Stimulated activated naive CD8-positive, alpha-beta T cell treated with anti-CD3 and anti-CD28 coated beads, Interleukin-15, Interleukin-2, amounts not matched to agents 100 U/mL and 50 U/mL, for 24 hours (primary cell): Measurements from ENCODE around the gene NEDD4L.
"Not testable (repeated sequence)": the region's sequence is repeated elsewhere in the genome, so short reads cannot be mapped to it uniquely, and the experiment has no call there.

ENCODE experiments used
- ATAC-seq: fragments of 150-1000 bp; cut with Tn5 transposase; one replicate; pipeline ENCODE4 v1.10.0; 2021
- DNase-seq: peaks from one replicate; pipeline ENCODE4 v3.0.0; 2021

The NEDD4L gene

DNA sequence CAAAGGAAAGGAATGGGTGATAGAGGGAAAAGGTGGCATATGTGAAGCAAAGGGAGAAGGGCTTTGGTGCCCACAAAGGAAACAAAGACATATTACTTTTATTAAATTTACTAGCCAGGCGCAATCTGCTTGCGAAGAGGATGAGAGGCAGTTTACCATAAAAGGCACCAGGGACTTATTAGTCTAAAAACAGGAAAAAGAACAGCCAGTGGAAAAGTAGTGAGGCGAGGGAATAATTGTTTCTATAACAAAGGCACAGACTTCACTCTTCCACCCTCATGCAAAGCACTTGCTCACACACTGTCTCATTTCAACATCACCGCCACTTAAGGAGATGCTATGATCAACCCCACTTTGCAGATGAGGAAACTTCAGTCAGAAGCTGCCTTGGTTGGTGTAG, 374.3 kb downstream of the NEDD4L start:
- ATAC-seq (no peak), DNase-seq (no peak)

- ATAC-seq (no peak), DNase-seq (no peak)
Measured at GRCh38 chr18:58419587-58420199, 375.7 kb downstream of the NEDD4L start.

- ATAC-seq, result no peak
- DNase-seq, result no peak
Measured at GRCh38 chr18:58426611-58427010, 382.6 kb downstream of the NEDD4L start.

DNA sequence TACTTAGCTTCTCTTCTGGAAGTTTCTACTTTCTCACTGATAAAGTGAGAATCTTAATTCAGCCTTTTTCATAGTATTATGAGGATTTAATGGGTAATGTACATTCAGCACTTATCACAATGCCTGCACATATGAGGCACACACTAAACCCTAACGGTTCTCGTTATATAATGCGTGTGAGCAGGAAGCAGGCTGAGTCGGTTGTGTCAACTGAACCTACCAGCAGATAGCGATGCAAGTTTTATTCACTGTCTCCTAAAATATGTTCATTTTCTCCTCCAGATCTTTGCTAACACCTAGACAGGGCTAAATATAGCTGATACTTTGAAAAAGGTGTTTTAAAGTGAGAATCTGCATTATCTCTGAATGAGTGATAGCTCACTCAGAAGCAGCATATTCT, 383.3 kb downstream of the NEDD4L start:
- DNase-seq (no peak), ATAC-seq (no peak)

DNA sequence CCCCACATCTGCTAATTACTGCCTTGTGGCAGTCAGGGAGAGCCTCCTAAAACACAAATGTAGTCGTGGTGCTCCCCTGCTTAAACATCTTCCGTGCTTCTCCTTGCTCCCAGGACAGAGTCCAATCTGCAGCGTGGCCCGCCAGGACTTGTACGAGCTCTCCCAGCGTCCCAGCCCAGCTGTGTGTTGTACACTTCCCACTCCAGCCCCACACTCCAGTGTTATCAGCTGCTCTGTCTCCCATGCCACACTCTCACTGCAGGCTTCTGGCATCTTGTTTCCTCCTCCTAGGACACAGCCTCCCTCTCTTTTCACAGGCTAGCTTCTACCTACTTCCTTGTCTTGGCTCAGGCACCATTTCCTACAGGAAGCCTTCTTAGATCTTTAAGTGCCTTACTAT, 385.4 kb downstream of the NEDD4L start:
- ATAC-seq (no peak), DNase-seq (no peak)

DNA sequence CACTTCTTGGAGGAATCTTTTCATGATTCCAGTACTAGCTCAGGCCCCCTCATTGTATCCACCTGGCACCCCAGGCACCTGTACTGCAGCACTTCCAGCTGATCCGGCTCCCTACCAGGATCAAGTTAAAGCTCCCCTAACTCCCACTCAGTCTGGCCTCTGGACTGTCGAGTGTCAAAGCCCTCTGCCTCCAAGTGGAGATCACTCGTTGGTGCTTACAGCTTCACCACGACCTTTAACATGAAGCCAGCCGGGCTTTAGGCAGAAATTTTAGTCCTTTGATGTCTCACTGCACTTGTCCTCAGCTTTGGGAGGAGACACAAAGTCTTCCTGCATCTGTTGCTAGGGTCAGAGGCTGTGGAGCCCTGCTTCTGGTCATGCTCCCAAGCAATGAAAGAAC, 387.2 kb downstream of the NEDD4L start:
- ATAC-seq, result no peak

GRCh38 chr18:58432050-58432727, 388.2 kb downstream of the NEDD4L start:
- DNase-seq, result no peak

More for the DNA sequence above, 387.2 kb downstream of the NEDD4L start:
- no peak for DNase-seq

DNA sequence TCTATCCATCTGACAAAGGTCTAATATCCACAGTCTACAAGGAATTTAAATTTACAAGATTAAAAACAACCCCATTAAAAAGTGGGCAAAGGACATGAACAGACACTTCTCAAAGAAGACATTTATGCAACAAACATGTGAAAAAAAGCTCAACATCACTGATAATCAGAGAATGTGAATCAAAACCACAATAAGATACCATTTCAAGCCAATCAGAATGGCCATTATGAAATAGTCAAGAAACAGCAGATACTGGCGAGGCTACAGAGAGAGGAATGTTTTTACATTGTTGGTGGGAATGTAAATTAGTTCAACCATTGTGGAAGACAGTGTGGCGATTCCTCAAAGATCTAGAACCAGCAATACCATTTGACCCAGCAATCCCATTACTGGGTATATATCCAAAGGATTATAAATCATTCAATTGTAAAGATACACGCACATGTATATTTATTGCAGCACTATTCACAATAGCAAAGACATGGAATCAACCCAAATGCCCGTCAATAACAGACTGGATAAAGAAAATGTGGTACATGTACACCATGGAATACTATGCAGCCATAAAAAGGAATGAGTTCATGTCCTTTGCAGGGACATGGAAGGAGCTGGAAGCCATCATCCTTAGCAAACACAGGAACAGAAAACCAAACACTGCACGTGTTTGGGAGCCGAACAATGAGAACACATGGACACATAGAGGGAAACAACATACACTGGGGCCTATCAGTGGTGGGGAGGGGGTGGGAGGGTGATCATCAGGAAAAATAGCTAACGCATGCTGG, 391.4 kb downstream of the NEDD4L start:
- DNase-seq, ATAC-seq: not testable (repeated sequence)

More at GRCh38 chr18:58432050-58432727, 388.2 kb downstream of the NEDD4L start:
- ATAC-seq, result no peak

DNA sequence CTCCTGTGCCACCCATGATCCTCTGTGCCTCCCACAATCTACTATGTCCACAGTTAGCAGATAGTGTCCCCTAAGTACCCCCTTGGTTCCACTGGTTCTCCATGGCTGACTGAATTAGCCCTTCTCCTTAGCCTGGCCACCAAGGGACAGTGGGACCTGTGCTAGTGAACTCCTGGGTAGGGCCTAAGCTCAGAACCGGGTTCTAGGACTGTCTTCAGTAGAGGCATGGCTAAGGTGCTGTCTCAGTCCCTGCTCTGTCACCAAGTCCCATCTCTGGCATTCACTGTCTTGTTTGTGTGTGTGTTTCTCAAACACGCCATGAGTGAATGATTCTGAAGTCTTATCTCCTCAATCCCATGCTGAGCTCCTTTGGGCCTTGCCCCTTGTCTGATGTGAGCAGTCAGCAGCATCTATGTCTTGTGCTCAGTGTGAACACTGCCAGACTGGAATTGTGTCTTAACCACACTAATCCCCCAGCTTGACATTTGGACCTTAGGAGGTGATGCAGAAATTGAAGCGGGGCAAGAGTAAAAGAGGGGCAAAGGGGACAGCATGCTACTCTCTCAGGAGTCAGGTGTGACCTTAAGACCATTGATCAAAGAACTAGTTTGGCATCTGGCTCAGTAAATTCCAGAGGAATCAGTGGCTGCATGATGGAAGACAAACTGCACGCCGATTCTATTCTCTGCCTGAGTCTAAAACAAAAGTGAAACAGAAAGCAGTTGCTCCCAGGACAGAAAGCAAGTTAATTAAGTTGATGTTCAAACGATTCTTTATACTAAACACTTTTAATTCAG, 394.3 kb downstream of the NEDD4L start:
- no peak for DNase-seq
- peak; percentile 52 for ATAC-seq

DNA sequence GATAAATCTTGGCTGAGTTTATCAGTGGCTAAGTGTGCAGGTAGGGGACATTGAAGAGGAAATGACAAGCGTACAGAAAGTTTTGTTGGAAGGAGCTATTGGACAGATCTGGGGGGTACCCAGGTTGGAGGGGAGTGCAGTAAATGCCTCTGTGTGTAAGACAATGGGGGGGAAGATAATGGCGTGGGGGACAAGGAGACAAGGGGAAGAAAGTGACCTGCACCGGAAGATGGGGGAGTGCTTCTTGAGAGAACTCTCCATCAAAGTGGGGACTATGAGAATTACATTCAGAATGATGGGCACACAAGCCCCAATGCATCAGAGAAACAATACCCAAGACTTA, 394.9 kb downstream of the NEDD4L start:
- DNase-seq (peak; percentile 7), ATAC-seq (no peak)

DNA sequence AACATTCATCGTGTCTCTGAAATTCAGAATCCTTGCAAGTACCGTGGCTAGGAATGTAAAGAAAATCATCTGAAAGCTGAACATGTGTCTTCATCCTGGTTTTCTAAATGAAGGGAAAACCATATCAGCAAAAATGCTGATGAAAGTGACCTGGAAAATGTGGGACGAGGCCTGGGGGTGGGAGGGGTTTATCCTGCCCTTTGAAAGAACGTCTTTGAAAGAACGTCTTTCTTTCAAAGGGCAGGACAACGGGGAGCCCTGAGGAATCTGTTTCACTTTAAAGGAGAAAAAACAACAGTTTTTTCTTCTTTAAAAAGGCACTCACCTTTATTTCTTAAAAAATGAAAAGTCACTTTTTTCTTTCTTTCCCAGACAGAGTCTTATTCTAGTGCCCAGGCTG, 399.6 kb downstream of the NEDD4L start:
- ATAC-seq (no peak), DNase-seq (no peak)

DNA sequence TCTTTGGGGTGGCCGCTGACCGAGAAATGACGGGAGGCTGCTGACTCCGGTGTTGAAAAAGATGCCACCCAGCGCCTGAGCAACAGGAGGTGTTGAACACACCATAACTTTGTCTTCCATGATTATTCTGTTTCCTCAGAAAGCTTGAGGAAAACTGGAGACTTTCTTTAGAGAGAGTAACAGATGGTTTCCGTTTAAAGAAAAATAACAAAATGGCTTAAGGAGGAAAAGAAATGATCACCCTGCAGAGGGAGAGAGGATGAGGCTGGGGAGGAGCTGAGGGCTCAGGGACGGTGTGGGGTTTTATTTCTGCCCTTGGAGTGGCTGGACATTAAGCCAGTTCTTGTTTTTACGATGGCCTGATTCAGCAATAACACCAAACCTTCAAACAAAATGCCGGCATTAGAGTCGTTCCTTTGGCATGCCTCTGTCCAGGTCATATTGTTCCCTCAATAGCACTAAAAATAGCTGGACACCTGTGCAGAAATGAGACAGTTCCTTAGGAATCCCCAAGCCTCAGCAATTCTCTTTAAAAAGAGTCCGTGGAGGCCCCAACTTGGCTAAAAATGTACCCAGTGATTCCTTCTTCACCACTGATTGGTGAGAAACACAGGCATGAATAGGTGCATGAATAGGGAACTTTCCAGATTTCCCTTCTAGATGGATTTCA, 402.5 kb downstream of the NEDD4L start:
- no peak for ATAC-seq

DNA sequence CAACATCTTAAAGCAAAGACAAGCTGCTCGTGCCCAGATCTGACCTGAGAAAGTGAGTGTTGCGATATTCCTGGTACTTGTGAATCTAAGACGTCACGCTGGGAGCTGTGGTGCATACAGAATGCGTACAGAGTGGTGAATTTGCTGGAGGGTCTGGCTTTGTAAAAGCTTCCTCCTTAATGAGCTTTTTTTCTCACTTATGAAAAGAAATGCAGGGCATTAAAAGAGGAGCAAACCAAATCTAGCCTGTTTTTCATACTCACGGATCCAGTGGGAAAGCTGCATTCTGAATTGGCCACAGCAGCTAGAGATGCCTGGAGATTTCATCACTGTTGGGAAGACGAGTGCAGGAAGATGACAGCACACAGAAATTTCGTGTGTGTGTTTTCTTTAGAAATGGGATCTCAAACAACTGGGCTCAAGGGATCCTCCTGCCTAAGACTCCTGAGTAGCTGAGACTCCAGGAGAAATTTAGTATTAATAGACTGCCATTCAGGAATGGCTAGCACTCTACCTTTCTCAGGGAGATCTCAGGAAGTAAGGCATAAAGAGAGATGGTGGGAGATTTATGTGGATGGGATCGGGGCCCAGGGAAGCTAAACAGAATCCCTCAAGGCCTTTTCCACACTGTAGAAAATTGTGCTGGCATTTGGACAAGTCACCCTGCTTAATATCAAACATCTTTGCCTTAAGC, 403.5 kb downstream of the NEDD4L start:
- ATAC-seq (no peak), DNase-seq (no peak)

More for the DNA sequence above, 402.5 kb downstream of the NEDD4L start:
- DNase-seq, result no peak

GRCh38 chr18:58449464-58449863, 405.4 kb downstream of the NEDD4L start:
- ATAC-seq, result no peak
- no peak for DNase-seq
